Kidney (tissue), 14 donors: Measurements from ENCODE around the gene BABAM1. TPM values are rescaled to one million over a fixed set of nuclear protein-coding genes. Genes with fewer than 3 reads are reported as not detected.

ENCODE experiments used
- DNase-seq, 5 donors: peaks; one replicate each; pipeline ENCODE4 v3.0.0-alpha.2; 2013 to 2020
- FAIRE-seq: peaks from 2 replicates; lab custom pipeline; 2012; peaks lifted over from hg19 to GRCh38; lab: Jason Lieb, UNC
- H3K27ac ChIP-seq, 2 donors: one replicate each; pipeline ENCODE4 v1.7.0; 2013; ENCODE audit warnings: low read depth in 2 of 2, low read length in 2 of 2, inconsistent platforms in 1 of 2
- H3K27me3 ChIP-seq: one replicate; pipeline ENCODE4 v1.7.1; 2013; ENCODE audit warnings: low read length, inconsistent platforms; ENCODE audit not compliant: control insufficient read depth, insufficient read depth
- H3K36me3 ChIP-seq, 3 donors: one replicate each; pipeline versions ENCODE4 v1.7.0 to v1.7.1; 2013; ENCODE audit warnings: low read length in 3 of 3, control low read depth in 1 of 3, inconsistent platforms in 1 of 3; ENCODE audit not compliant: insufficient read depth in 3 of 3, control insufficient read depth in 2 of 3
- H3K4me1 ChIP-seq, 3 donors: one replicate each; pipeline versions ENCODE4 v1.7.0 to v1.7.1; 2013; ENCODE audit warnings: low read length in 3 of 3, inconsistent platforms in 1 of 3, low read depth in 1 of 3; ENCODE audit not compliant: control insufficient read depth in 2 of 3, insufficient read depth in 2 of 3
- H3K4me3 ChIP-seq, 3 donors: one replicate each; pipeline versions ENCODE4 v1.7.0 to v1.8.1; 2013; ENCODE audit warnings: low read length in 3 of 3, control low read depth in 1 of 3, inconsistent platforms in 1 of 3
- H3K9ac ChIP-seq, 3 donors: one replicate each; pipeline versions ENCODE4 v1.7.0 to v1.7.1; 2013; ENCODE audit warnings: low read length in 3 of 3, control low read depth in 1 of 3, inconsistent platforms in 1 of 3
- H3K9me3 ChIP-seq, 3 donors: one replicate each; pipeline versions ENCODE4 v1.7.0 to v1.7.1; 2013; ENCODE audit warnings: low read length in 3 of 3, control low read depth in 1 of 3, inconsistent platforms in 1 of 3; ENCODE audit not compliant: control insufficient read depth in 2 of 3, insufficient read depth in 1 of 3
- intact Hi-C: fragments of 100-400 bp; cut with DNase I; formaldehyde crosslinking; loops from one replicate; pipeline ENCODE4 v1.11.1; 2022
- polyA plus RNA-seq: library from polyadenylated mRNA; stranded (reverse); fragments of 350-450 nt; fragmentation: Illumina TruSeq; extraction: RNeasy Lipid Tissue Mini Kit (QIAGEN cat#74804); gene quantifications from one replicate; pipeline ENCODE4 v1.2.3, GENCODE V29; 2014; ENCODE audit warnings: low read depth, low replicate concordance; ENCODE audit not compliant: insufficient read depth
- total RNA-seq: library from RNA; stranded (reverse); fragmentation: NEBNext Ultra II Directional; extraction: Animal tissue kit (Norgen Biotek cat#: 25700); gene quantifications from one replicate; pipeline ENCODE4 v1.2.1, GENCODE V29; 2021
- TF ChIP-seq, protein P1 (sequence below): IDR thresholded peaks from 3 replicates; pipeline ENCODE4 v1.5.1; 2012; ENCODE audit warnings: mild to moderate bottlenecking, moderate library complexity, borderline replicate concordance; ENCODE audit not compliant: insufficient read depth; ENCODE audit errors: extremely low read depth
- donor health status: control.
- donor health status: control.
- donor health status: control.
- donor health status: control.
- donor health status: control.
- donor health status: DM: yes; HTN: yes; CAD: no.
- donor health status: Normal renal cell carcinoma (clear cell type).

The BABAM1 gene
- total and polyA plus RNA-seq, 2 donors from 2014 or later: 69.4 to 105 TPM

DNA sequence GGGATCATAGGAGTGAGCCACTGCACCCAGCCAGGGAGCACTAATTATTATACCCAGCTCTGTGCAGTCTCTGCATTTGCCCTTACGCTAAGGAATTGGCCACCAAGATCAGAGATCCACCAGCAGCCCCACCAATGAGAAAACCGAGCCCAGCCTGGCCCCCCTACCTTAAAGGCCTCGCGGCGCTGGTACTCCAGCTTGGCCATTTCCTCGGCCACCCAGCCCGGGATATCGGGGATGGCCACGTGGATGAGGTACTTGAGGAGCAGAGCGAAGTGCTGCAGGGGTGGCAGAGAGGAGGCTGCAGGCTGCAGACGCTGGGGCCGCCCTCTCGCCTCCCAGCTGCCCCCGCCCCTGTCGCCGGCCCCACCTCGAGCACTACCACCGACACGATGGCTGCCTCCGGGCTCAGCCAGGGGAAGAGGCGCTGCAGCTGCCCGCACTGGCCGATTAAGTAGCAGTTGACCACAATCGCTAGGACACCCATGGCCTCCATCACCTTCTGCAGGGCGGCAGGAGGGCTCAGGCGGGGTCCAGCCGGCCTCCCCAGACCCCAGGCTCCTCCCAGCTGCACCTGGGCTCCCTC is 59.9 kb downstream of the BABAM1 start:
- DNase-seq (no peak), FAIRE-seq (no peak)
- H3K4me1 ChIP-seq: no peaks in the 10 kb centered on the region
- H3K27me3 ChIP-seq: no peaks in the 10 kb centered on the region
- intact Hi-C loops: no loop called here
- H3K27ac ChIP-seq: no peak overlapping the region
- no peak overlapping the region for H3K9ac ChIP-seq
- no peaks in the 10 kb centered on the region for H3K9me3 ChIP-seq
- TF ChIP-seq, protein P1, sequence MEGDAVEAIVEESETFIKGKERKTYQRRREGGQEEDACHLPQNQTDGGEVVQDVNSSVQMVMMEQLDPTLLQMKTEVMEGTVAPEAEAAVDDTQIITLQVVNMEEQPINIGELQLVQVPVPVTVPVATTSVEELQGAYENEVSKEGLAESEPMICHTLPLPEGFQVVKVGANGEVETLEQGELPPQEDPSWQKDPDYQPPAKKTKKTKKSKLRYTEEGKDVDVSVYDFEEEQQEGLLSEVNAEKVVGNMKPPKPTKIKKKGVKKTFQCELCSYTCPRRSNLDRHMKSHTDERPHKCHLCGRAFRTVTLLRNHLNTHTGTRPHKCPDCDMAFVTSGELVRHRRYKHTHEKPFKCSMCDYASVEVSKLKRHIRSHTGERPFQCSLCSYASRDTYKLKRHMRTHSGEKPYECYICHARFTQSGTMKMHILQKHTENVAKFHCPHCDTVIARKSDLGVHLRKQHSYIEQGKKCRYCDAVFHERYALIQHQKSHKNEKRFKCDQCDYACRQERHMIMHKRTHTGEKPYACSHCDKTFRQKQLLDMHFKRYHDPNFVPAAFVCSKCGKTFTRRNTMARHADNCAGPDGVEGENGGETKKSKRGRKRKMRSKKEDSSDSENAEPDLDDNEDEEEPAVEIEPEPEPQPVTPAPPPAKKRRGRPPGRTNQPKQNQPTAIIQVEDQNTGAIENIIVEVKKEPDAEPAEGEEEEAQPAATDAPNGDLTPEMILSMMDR: no peak
- no peaks in the 10 kb centered on the region for H3K36me3 ChIP-seq
- no peak overlapping the region for H3K4me3 ChIP-seq

DNA sequence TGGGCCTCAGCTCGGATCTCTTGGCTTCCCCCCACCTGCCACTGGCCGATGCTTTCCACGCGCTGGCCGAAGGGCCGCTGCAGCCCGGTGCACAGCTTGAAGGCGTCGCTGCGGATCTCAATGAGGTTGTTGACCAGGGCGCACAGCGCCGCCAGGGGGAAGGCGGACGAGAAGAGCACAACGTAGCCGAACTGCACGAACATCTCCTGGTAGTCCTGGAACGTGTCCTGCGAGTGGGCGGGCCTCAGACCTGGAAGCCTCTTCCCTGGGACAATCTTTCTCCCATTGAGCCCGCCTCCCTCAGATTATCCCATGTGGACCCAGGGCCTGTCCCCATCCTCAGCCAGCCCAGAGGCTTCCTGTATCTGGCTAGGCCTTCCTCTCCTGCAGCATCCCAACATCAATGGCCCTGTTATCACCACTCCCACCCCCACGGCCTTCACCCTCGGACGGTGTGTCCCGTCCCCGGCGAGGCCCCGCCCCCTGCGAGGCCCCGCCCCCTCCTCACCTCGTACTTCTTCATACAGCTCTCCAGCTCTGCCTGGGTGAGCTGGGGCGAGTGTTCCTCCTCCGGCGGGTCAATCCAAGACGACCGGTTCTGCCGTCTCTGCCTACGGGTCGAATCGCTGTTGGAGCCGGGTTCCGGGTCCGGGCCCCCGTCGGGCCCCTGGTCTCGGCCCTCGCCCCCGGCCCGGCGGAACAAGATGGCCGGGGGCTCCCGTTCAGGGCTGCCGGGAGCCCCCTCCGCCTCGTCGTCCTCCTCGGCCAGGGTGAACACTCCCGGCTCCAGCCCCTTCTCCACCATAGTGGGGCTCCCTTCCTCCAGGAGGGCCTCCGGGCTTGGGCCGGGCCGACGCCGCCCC is 60.6 kb downstream of the BABAM1 start:
- DNase-seq: peak in 4 of 5 donors; percentile 89 to 93 (median 92)
- FAIRE-seq: no peak
- no peak overlapping the region for H3K27ac ChIP-seq
- intact Hi-C loops: no loop called here
- H3K9me3 ChIP-seq: no peaks in the 10 kb centered on the region
- H3K9ac ChIP-seq: no peak overlapping the region
- H3K36me3 ChIP-seq: no peaks in the 10 kb centered on the region
- TF ChIP-seq, protein P1: peak; percentile 24
- H3K4me3 ChIP-seq: peak overlapping the region in 1 of 3 donors; percentile 25
- H3K4me1 ChIP-seq: no peaks in the 10 kb centered on the region
- H3K27me3 ChIP-seq: no peaks in the 10 kb centered on the region

Other genes with a start within 250 kb of the BABAM1 start
- 64.1 TPM for gene CPAMD8, start 240.6 kb upstream of the BABAM1 start, total RNA-seq
- gene CPAMD8, start 240.6 kb upstream of the BABAM1 start, polyA plus RNA-seq: 22.0 TPM
- 6.9 TPM for gene HAUS8, start 192.0 kb upstream of the BABAM1 start, total RNA-seq
- gene HAUS8, start 192.0 kb upstream of the BABAM1 start, polyA plus RNA-seq: 5.2 TPM
- gene MYO9B, start 191.7 kb upstream of the BABAM1 start, total RNA-seq: 68.1 TPM
- gene MYO9B, start 191.7 kb upstream of the BABAM1 start, polyA plus RNA-seq: 14.7 TPM
- gene USE1, start 52.1 kb upstream of the BABAM1 start, total RNA-seq: 26.0 TPM
- 52.6 TPM for gene USE1, start 52.1 kb upstream of the BABAM1 start, polyA plus RNA-seq
- 35.3 TPM for gene OCEL1, start 41.2 kb upstream of the BABAM1 start, total RNA-seq
- gene OCEL1, start 41.2 kb upstream of the BABAM1 start, polyA plus RNA-seq: 80.1 TPM
- 46.8 TPM for gene NR2F6, start 21.5 kb upstream of the BABAM1 start, total RNA-seq
- gene NR2F6, start 21.5 kb upstream of the BABAM1 start, polyA plus RNA-seq: 60.2 TPM
- 8.9 TPM for gene USHBP1, start 2.7 kb upstream of the BABAM1 start, total RNA-seq
- gene USHBP1, start 2.7 kb upstream of the BABAM1 start, polyA plus RNA-seq: 7.2 TPM
- 0.54 TPM for gene ANKLE1, start 14.5 kb downstream of the BABAM1 start, total RNA-seq
- gene ANKLE1, start 14.5 kb downstream of the BABAM1 start, polyA plus RNA-seq: not detected
- 9.6 TPM for gene ABHD8, start 36.0 kb downstream of the BABAM1 start, total RNA-seq
- 20.0 TPM for gene ABHD8, start 36.0 kb downstream of the BABAM1 start, polyA plus RNA-seq
- gene MRPL34, start 38.4 kb downstream of the BABAM1 start, total RNA-seq: 59.3 TPM
- gene MRPL34, start 38.4 kb downstream of the BABAM1 start, polyA plus RNA-seq: 369 TPM
- 27.7 TPM for gene DDA1, start 42.1 kb downstream of the BABAM1 start, total RNA-seq
- 35.9 TPM for gene DDA1, start 42.1 kb downstream of the BABAM1 start, polyA plus RNA-seq
- 12.1 TPM for gene ANO8, start 67.4 kb downstream of the BABAM1 start, total RNA-seq
- gene ANO8, start 67.4 kb downstream of the BABAM1 start, polyA plus RNA-seq: 3.0 TPM
- gene GTPBP3, start 70.1 kb downstream of the BABAM1 start, total RNA-seq: 20.4 TPM
- 11.0 TPM for gene GTPBP3, start 70.1 kb downstream of the BABAM1 start, polyA plus RNA-seq
- gene PLVAP, start 109.9 kb downstream of the BABAM1 start, total RNA-seq: 195 TPM
- 148 TPM for gene PLVAP, start 109.9 kb downstream of the BABAM1 start, polyA plus RNA-seq
- 0.57 TPM for gene CCDC194, start 126.8 kb downstream of the BABAM1 start, total RNA-seq
- not detected for gene CCDC194, start 126.8 kb downstream of the BABAM1 start, polyA plus RNA-seq
- gene BST2, start 138.2 kb downstream of the BABAM1 start, total RNA-seq: 89.6 TPM
- 250 TPM for gene BST2, start 138.2 kb downstream of the BABAM1 start, polyA plus RNA-seq
- 57.6 TPM for gene MVB12A, start 152.6 kb downstream of the BABAM1 start, total RNA-seq
- gene MVB12A, start 152.6 kb downstream of the BABAM1 start, polyA plus RNA-seq: 88.3 TPM
- gene TMEM221, start 181.2 kb downstream of the BABAM1 start, total RNA-seq: 0.13 TPM
- not detected for gene TMEM221, start 181.2 kb downstream of the BABAM1 start, polyA plus RNA-seq
- not detected for gene NXNL1, start 193.5 kb downstream of the BABAM1 start, total RNA-seq
- gene NXNL1, start 193.5 kb downstream of the BABAM1 start, polyA plus RNA-seq: not detected
- gene SLC27A1, start 203.1 kb downstream of the BABAM1 start, total RNA-seq: 21.9 TPM
- gene SLC27A1, start 203.1 kb downstream of the BABAM1 start, polyA plus RNA-seq: 16.9 TPM
- gene PGLS, start 244.2 kb downstream of the BABAM1 start, total RNA-seq: 75.5 TPM
- 105 TPM for gene PGLS, start 244.2 kb downstream of the BABAM1 start, polyA plus RNA-seq